ENCODE results near the gene CST3. TPM values are rescaled to one million over a fixed set of nuclear protein-coding genes. Genes with fewer than 3 reads are reported as not detected.
"Not testable (repeated sequence)": the region's sequence is repeated elsewhere in the genome, so short reads cannot be mapped to it uniquely, and the experiment has no call there.

Gene CST3, protein sequence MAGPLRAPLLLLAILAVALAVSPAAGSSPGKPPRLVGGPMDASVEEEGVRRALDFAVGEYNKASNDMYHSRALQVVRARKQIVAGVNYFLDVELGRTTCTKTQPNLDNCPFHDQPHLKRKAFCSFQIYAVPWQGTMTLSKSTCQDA
- 1,000 to 10,000 TPM; 1,107 to 2,392 TPM for total RNA-seq

DNA sequence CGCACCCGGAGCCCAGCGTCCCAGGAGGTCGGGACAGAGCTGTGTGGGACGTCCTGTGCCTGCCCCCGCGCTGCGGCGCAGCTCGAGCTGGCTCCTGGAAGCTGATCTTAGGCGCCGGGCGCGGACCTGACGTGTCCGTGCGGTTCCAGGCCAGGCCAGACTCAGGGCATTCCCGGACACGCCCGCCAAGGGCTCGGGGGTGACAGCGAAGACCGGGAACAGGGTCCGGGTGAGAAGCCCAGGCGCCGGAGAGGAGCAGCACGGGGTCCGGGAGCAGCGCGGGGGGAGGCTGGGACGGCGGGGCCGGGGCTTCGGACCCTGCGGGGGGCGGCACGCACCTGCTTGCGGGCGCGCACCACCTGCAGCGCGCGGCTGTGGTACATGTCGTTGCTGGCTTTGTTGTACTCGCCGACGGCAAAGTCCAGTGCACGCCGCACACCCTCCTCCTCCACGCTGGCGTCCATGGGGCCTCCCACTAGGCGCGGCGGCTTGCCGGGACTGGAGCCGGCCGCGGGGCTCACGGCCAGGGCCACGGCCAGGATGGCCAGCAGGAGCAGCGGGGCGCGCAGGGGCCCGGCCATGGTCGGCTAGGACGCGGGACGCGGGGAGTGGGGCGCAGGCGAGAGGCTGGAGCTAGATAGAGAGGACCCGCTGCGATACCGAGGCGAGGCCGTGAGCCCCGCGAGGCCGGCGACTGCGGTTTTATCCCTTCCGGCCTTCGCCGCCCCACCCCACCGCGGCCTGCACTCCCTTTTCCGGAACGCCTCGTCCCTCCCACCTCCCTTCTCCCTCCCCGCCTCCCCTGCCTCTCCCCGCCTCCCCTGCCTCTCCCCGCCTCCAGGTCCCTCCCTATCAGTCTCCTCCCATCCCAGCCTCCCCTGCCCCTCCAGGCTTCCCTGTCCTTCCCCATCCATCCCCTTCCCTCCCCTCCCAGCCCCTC lies at the start of gene CST3:
Gene CST3, minus strand, starts transcription at position 674 of the 940 bp plus-strand sequence. Its CDS starts 93 bp downstream, at position 581.
- TF ChIP-seq, protein P1, sequence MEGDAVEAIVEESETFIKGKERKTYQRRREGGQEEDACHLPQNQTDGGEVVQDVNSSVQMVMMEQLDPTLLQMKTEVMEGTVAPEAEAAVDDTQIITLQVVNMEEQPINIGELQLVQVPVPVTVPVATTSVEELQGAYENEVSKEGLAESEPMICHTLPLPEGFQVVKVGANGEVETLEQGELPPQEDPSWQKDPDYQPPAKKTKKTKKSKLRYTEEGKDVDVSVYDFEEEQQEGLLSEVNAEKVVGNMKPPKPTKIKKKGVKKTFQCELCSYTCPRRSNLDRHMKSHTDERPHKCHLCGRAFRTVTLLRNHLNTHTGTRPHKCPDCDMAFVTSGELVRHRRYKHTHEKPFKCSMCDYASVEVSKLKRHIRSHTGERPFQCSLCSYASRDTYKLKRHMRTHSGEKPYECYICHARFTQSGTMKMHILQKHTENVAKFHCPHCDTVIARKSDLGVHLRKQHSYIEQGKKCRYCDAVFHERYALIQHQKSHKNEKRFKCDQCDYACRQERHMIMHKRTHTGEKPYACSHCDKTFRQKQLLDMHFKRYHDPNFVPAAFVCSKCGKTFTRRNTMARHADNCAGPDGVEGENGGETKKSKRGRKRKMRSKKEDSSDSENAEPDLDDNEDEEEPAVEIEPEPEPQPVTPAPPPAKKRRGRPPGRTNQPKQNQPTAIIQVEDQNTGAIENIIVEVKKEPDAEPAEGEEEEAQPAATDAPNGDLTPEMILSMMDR (IDR thresholded peaks at IDR 0.05) = peak; percentile 8
- Histone ChIP-seq H3K4me3 (peak within 1 kb of the TSS; percentile 99), H3K27me3 (replicated peaks; ENCODE audit: insufficient read depth) (no peaks in the 10 kb centered on the region), H3K4me1 (ENCODE audit: control insufficient read depth in 1 of 2, low read depth in 2 of 2) (peaks cover 23 to 29% of the 10 kb centered on the region in 2 donors), H3K9me3 (no peaks in the 10 kb centered on the region), H3K36me3 (peaks cover 12% of the 10 kb centered on the region), H3K27ac (peak within 1 kb of the TSS; percentile 98 to 100)
- DNase-seq (ENCODE audit: low spot score) = peak; percentile 74
- ATAC-seq (ENCODE audit: insufficient number of reproducible peaks, low FRiP score, low read depth) = peak; percentile 64

DNA sequence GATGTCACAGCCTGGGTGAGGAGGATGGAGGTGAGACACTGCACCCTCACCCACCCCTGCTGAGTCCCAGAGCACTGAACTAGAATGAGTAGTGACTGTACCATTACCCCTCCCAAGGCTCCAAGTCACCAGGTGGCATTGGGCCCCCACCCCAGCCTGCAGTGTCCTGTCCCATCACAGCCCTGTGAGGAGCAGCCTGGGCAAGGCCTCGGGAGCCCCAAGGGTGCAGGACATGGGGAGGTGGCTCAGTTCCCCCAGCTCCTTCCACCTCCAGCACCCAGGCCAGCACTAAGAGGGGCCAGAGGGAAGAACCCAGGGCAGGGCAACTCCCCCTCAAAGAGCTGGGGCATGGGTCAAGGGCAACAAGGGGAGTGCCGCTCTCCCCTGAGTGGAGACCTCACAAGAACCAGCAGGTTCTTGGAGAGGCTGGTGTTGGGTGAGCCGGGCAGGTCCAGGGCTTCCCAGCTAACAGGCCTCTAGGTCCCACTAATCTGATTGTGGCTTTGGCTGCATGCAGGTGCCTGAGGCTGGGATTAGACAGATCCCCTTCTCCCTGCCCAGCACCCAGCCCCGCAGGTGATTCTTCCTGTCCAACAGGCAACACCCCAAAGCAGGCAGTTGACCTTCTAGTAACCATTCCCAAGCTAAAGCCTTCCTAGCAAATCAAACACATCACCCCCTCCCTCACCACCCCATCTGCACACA lies 48.4 kb upstream of the CST3 start:
- no peaks in the 10 kb centered on the region for H3K36me3 ChIP-seq
- H3K4me1 ChIP-seq (ENCODE audit: control insufficient read depth in 1 of 2, low read depth in 2 of 2) = no peaks in the 10 kb centered on the region
- ATAC-seq (ENCODE audit: insufficient number of reproducible peaks, low FRiP score, low read depth) = no peak
- H3K27me3 ChIP-seq (replicated peaks; ENCODE audit: insufficient read depth) = no peaks in the 10 kb centered on the region
- H3K27ac ChIP-seq = no peak overlapping the region
- TF ChIP-seq, protein P1 (IDR thresholded peaks at IDR 0.05) = no peak
- H3K4me3 ChIP-seq = no peak overlapping the region
- no peaks in the 10 kb centered on the region for H3K9me3 ChIP-seq
- DNase-seq (ENCODE audit: low spot score) = no peak

DNA sequence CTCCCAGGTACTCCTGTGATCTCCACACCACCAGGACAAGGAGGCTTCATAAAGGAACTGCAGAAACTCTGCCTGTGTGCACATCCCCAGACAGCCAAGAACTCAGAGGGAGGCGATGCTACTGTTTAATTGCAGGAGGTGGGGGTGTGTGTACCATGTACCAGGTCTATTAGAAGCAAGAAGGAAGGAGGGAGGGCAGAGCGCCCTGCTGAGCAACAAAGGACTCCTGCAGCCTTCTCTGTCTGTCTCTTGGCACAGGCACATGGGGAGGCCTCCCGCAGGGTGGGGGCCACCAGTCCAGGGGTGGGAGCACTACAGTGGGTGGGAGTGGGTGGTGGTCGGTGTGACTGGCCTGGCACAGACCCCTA lies 47.8 kb upstream of the CST3 start:
- ATAC-seq (ENCODE audit: insufficient number of reproducible peaks, low FRiP score, low read depth); DNase-seq (ENCODE audit: low spot score); H3K27me3 ChIP-seq (replicated peaks; ENCODE audit: insufficient read depth); H3K4me3 ChIP-seq; H3K27ac ChIP-seq; H3K9me3 ChIP-seq; H3K4me1 ChIP-seq (ENCODE audit: control insufficient read depth in 1 of 2, low read depth in 2 of 2); H3K36me3 ChIP-seq: not testable (repeated sequence)

DNA sequence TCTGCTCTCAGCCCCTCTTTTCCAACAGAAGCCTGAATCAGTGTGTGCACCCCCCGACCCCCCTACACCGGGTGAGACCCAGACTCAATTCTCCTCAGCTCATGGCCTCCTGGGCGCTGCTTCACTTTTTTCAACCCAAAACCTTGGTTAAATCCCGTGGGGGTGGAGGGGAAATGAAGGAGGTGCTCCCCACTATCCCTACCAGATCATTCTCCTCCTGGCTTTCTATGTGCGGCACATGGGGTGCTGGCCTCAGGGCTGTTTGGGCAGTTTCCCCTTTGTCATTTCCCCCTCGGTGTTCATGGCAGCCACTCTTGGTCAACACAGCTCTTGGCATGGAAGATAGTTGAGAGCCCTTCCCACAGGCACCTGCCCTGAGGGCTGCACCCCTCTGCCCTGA lies 46.5 kb upstream of the CST3 start:
- no peak for DNase-seq (ENCODE audit: low spot score)
- Histone ChIP-seq H3K9me3 (no peaks in the 10 kb centered on the region), H3K27ac (no peak overlapping the region), H3K36me3 (no peaks in the 10 kb centered on the region), H3K27me3 (replicated peaks; ENCODE audit: insufficient read depth) (no peaks in the 10 kb centered on the region), H3K4me3 (no peak overlapping the region), H3K4me1 (ENCODE audit: control insufficient read depth in 1 of 2, low read depth in 2 of 2) (peaks cover 0 to 4% of the 10 kb centered on the region in 2 donors)
- no peak for ATAC-seq (ENCODE audit: insufficient number of reproducible peaks, low FRiP score, low read depth)
- TF ChIP-seq, protein P1 (IDR thresholded peaks at IDR 0.05) = no peak

DNA sequence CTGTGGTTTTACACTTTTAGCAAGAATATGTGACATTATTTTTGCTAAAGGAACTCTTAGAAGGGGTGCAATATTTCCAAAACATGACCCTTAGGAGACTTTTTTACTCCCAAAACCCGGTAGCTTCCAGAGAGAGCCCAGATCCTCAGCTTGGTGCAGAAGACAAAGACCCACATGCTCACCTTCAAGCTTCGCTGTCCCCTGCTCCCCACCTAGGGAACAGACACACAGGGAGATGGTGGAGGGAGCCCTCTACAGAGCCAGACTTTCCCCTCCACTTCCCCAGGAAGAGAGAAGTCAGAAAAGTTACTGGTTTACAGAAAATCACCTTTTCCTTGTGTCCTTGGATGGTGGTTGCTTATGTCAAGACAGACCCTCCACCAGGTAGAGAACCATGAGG lies 46.1 kb upstream of the CST3 start:
- TF ChIP-seq, protein P1 (IDR thresholded peaks at IDR 0.05) = no peak
- peaks cover 0 to 4% of the 10 kb centered on the region in 2 donors for H3K4me1 ChIP-seq (ENCODE audit: control insufficient read depth in 1 of 2, low read depth in 2 of 2)
- no peak overlapping the region for H3K4me3 ChIP-seq
- no peak overlapping the region for H3K27ac ChIP-seq
- DNase-seq (ENCODE audit: low spot score) = no peak
- no peaks in the 10 kb centered on the region for H3K9me3 ChIP-seq
- no peaks in the 10 kb centered on the region for H3K36me3 ChIP-seq
- no peaks in the 10 kb centered on the region for H3K27me3 ChIP-seq (replicated peaks; ENCODE audit: insufficient read depth)
- no peak for ATAC-seq (ENCODE audit: insufficient number of reproducible peaks, low FRiP score, low read depth)
